Measurements from ENCODE around the gene CISH.

CISH gene

GRCh38 chr3:50588759-50589433 lies 22.7 kb downstream of the CISH start:
- no peak for DNase-seq (ENCODE audit: low spot score)
- TF ChIP-seq, protein P1, sequence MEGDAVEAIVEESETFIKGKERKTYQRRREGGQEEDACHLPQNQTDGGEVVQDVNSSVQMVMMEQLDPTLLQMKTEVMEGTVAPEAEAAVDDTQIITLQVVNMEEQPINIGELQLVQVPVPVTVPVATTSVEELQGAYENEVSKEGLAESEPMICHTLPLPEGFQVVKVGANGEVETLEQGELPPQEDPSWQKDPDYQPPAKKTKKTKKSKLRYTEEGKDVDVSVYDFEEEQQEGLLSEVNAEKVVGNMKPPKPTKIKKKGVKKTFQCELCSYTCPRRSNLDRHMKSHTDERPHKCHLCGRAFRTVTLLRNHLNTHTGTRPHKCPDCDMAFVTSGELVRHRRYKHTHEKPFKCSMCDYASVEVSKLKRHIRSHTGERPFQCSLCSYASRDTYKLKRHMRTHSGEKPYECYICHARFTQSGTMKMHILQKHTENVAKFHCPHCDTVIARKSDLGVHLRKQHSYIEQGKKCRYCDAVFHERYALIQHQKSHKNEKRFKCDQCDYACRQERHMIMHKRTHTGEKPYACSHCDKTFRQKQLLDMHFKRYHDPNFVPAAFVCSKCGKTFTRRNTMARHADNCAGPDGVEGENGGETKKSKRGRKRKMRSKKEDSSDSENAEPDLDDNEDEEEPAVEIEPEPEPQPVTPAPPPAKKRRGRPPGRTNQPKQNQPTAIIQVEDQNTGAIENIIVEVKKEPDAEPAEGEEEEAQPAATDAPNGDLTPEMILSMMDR (IDR thresholded peaks at IDR 0.05) = no peak
- no peak overlapping the region for H3K4me3 ChIP-seq
- no peak overlapping the region for H3K27ac ChIP-seq

DNA sequence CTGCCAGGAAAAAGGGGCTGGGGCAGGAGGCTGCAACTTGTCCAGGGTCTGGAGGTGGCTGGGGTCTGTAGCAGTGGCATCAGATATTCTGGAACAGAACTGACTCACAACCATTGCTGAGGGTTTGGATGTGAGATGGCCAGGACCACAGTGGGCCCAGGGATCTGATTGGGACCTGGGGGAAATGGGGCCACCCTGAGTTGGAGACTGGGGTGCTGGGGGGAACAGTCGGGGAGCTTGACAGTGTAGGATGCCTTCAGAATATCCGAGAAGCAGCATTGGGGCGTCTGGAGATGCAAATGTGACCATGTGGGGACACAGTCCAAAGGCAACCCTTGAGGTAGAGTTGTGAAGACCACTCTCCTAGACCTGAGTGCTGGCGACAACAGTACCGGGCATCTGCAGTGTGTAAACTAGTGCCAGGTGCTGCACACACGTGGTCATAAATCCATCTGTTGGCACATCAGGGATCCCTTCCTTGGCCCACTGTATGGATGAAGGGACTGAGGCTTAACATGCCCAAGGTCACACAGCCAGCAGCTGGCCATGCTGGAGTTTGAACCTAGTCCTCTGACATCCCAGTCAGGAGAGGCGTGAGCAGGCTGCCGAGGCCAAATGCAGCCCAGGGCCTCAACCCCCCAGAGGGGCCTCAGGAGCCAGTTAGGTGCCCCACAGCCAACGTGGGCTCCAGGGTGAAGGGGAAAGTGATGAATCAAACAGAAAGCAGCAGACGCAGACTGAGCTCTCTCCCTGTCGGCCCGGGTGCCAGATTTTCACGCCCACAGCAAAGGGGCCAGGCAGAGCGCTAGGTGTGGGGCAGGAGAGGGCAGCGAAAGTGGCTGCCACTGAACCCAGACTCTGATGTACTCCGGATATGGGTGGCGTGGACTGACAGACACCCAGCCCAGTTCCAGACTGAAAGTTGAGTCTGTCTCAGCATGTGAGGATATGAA lies 23.5 kb downstream of the CISH start:
- Histone ChIP-seq H3K4me3 (no peak overlapping the region), H3K27ac (no peak overlapping the region)
- no peak for DNase-seq (ENCODE audit: low spot score)
- TF ChIP-seq, protein P1 (IDR thresholded peaks at IDR 0.05) = no peak

DNA sequence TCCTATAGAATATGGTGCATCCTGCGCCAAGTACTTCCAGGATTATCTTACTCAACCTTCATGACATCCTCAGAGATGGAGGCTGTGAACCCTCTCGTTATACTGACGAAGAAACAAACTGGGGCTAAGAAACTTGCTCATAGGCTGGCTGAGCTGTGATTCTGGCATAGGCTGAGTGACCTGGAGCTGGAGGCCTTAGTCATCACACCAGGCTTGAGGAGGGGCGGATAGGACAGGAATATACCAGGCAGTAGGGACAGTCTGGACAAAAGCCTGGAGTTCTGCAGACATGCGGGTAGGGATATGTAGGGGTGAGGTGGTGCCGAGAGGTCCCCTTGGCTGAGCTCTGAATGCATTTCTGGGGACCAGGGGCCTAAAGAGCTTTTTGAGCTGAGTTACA lies 24.2 kb downstream of the CISH start:
- H3K4me3 ChIP-seq = no peak overlapping the region
- H3K27ac ChIP-seq = no peak overlapping the region
- TF ChIP-seq, protein P1 (IDR thresholded peaks at IDR 0.05) = no peak
- DNase-seq (ENCODE audit: low spot score) = no peak

- H3K4me3 ChIP-seq = no peak overlapping the region
- no peak overlapping the region for H3K27ac ChIP-seq
- no peak for DNase-seq (ENCODE audit: low spot score)
- TF ChIP-seq, protein P1 (IDR thresholded peaks at IDR 0.05) = no peak
These were observed 24.9 kb downstream of the CISH start for GRCh38 chr3:50586763-50587070.

DNA sequence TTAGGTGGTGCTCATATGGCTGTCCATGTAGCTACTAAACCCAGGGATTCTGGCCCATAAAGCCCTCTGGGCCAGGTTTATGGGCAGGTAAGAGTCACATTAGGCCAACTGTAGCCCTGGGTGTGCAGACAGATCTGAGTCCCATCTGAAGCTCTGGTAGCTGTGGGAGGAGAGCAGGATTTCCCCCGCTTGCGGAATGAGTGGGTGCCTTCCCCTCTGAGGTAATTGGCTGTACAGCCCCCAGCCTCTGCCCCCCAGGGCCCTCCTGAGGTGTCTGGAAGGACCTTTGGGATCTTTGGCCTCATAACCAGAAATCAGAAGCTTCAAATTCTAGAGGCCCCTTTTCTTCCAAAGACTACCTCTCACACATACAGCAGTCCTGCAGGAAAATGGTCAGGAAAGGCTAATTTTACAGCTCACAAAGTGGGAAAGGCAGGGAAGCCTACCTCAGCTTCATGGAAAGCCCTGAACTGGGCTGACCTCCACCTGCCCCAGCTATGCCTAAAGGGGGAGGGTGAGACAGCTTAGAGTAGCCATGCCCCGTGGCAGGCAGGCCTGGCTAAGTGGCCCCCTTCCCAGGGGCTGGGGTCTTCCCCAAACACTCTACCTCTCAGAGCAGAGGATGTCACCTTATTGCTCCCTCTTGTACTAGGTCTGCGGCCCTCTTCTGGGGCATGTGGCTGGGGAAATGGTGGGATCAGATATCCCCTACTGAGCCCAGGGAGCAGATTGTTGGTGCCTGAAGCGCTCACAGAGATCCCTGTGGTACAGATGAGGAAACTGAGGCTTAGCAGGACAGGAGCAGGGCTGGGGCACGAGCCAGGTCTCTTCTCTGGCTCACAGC lies 25.4 kb downstream of the CISH start:
- Histone ChIP-seq H3K27ac (no peak overlapping the region), H3K4me3 (no peak overlapping the region)
- TF ChIP-seq, protein P1 (IDR thresholded peaks at IDR 0.05) = no peak
- DNase-seq (ENCODE audit: low spot score) = no peak

DNA sequence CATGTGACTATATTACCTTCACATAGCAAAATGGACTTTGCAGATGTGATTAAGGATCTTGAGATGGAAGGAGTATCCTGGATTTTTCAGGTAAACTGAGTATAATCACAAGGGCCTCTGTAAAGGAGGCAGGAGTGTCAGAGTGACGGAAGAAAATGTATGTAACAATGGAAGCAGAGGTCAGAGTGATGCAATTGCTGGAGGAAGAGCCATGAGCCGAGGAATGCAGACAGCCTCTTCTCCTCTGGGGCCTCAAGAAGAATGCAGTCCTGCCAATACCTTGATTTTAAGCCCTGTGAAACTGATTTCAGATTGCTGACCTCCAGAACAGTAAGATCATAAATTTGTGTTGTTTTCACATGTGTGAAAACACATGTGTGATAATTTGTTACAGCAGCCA lies 27.2 kb downstream of the CISH start:
- no peak overlapping the region for H3K4me3 ChIP-seq

More for the DNA sequence above, 27.2 kb downstream of the CISH start:
- no peak overlapping the region for H3K27ac ChIP-seq
- TF ChIP-seq, protein P1 (IDR thresholded peaks at IDR 0.05) = no peak
- DNase-seq (ENCODE audit: low spot score) = no peak

Data from coronary artery (tissue), 2 donors.